A673 (cell line): ENCODE data around the gene KRT31. TPM values are rescaled to one million over a fixed set of nuclear protein-coding genes. Genes with fewer than 3 reads are reported as not detected.
"Not testable (repeated sequence)": the region's sequence is repeated elsewhere in the genome, so short reads cannot be mapped to it uniquely, and the experiment has no call there.

ENCODE experiments used
- BruUV-seq: library from RNA; stranded (reverse); fragments of 400-500 nt; replicated peaks from 2 replicates; lab custom pipeline; 2021; lab: Mats Ljungman, UMichigan
- CTCF ChIA-PET: fragments of 300-600 bp; sonication (Branson Sonifier 250); formaldehyde crosslinking; loops from one replicate; lab custom pipeline; 2022; ENCODE audit warnings: antibody characterized with exemption; lab: Charles Lee
- POLR2A ChIA-PET: fragments of 300-600 bp; sonication (Branson Sonifier 250); formaldehyde crosslinking; loops from one replicate; lab custom pipeline; 2022; ENCODE audit warnings: antibody characterized with exemption; ENCODE audit not compliant: low non-redundant PET; lab: Charles Lee
- DNase-seq: peaks from one replicate; pipeline ENCODE4 v3.0.0-alpha.2; 2015; ENCODE audit warnings: low spot score
- H3K27ac ChIP-seq: fragments of 200-600 bp; sonication (generic); 2 replicates; pipeline ENCODE4 v1.5.1; 2016; ENCODE audit warnings: mixed run types, low read depth, mild to moderate bottlenecking, mixed read lengths, antibody characterized with exemption, low read length; ENCODE audit not compliant: poor library complexity, severe bottlenecking
- H3K27me3 ChIP-seq: fragments of 200-600 bp; sonication (generic); replicated peaks from 2 replicates; pipeline ENCODE4 v1.6.1; 2017; ENCODE audit warnings: mixed run types, low read depth, mild to moderate bottlenecking, mixed read lengths, antibody characterized with exemption, low read length; ENCODE audit not compliant: insufficient read depth, poor library complexity
- H3K36me3 ChIP-seq: fragments of 200-600 bp; sonication (generic); 2 replicates; pipeline ENCODE4 v1.6.1; 2016; ENCODE audit warnings: mixed run types, mild to moderate bottlenecking, mixed read lengths, antibody characterized with exemption, low read length; ENCODE audit not compliant: insufficient read depth, poor library complexity, severe bottlenecking
- H3K4me1 ChIP-seq: fragments of 200-600 bp; sonication (generic); 2 replicates; pipeline ENCODE4 v1.6.1; 2017; ENCODE audit warnings: mixed run types, mild to moderate bottlenecking, mixed read lengths, antibody characterized with exemption, low read length; ENCODE audit not compliant: insufficient read depth, poor library complexity, severe bottlenecking
- H3K4me3 ChIP-seq: fragments of 200-600 bp; sonication (generic); 2 replicates; pipeline ENCODE4 v1.5.1; 2016; ENCODE audit warnings: low read depth, mixed run types, mild to moderate bottlenecking, mixed read lengths, low read length; ENCODE audit not compliant: poor library complexity, severe bottlenecking
- H3K9me3 ChIP-seq: fragments of 200-600 bp; sonication (generic); 2 replicates; pipeline ENCODE4 v1.6.1; 2016; ENCODE audit warnings: mixed run types, low read depth, mild to moderate bottlenecking, mixed read lengths, antibody characterized with exemption, low read length; ENCODE audit not compliant: poor library complexity, severe bottlenecking
- EZH2 ChIP-seq: fragments of 200-600 bp; sonication (generic); IDR thresholded peaks from 2 replicates; pipeline ENCODE4 v1.6.1; 2017; ENCODE audit warnings: borderline replicate concordance, low read depth, mild to moderate bottlenecking, mixed read lengths, antibody characterized with exemption, low read length; ENCODE audit not compliant: poor library complexity, severe bottlenecking
- intact Hi-C: fragments of 100-400 bp; cut with micrococcal nuclease; formaldehyde crosslinking; loops from one replicate; pipeline ENCODE4 v1.10.0; 2022; ENCODE audit not compliant: unreplicated experiment
- total RNA-seq: library from RNA; stranded (reverse); gene quantifications from 2 replicates; pipeline ENCODE4 v1.2.3, GENCODE V29; 2021
- TF ChIP-seq, protein P1 (sequence below): fragments of 300-800, 200-600 bp; sonication (generic); conservative IDR thresholded peaks from 2 replicates; pipeline ENCODE4 v1.5.1; 2017; ENCODE audit warnings: low read depth, mild to moderate bottlenecking, antibody characterized with exemption, low read length, moderate library complexity, mixed read lengths

Gene KRT31
- total RNA-seq, 1 experiment from 2014 or later: not detected

- ChIA-PET CTCF (interaction anchor here (0.6 kb wide), 1 partner anchor 15 kb away, joined by 11 read pairs; no protein-coding TSS in a partner anchor), POLR2A (no interaction called here)
- Histone ChIP-seq H3K9me3 (no peaks in the 10 kb centered on the region), H3K36me3 (no peaks in the 10 kb centered on the region), H3K4me3 (no peak overlapping the region), H3K4me1 (no peaks in the 10 kb centered on the region), H3K27me3 (no peaks in the 10 kb centered on the region), H3K27ac (no peak overlapping the region)
- BruUV-seq: no TSS peak
- DNase-seq: no peak
- no peak for TF ChIP-seq EZH2
- TF ChIP-seq, protein P1, sequence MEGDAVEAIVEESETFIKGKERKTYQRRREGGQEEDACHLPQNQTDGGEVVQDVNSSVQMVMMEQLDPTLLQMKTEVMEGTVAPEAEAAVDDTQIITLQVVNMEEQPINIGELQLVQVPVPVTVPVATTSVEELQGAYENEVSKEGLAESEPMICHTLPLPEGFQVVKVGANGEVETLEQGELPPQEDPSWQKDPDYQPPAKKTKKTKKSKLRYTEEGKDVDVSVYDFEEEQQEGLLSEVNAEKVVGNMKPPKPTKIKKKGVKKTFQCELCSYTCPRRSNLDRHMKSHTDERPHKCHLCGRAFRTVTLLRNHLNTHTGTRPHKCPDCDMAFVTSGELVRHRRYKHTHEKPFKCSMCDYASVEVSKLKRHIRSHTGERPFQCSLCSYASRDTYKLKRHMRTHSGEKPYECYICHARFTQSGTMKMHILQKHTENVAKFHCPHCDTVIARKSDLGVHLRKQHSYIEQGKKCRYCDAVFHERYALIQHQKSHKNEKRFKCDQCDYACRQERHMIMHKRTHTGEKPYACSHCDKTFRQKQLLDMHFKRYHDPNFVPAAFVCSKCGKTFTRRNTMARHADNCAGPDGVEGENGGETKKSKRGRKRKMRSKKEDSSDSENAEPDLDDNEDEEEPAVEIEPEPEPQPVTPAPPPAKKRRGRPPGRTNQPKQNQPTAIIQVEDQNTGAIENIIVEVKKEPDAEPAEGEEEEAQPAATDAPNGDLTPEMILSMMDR: no peak
- intact Hi-C loops: no loop called here
These were observed 37.0 kb upstream of the KRT31 start for GRCh38 chr17:41434415-41434814.

GRCh38 chr17:41434005-41434404 is 36.6 kb upstream of the KRT31 start:
- BruUV-seq: no TSS peak
- CTCF ChIA-PET: interaction anchor here (0.6 kb wide), 1 partner anchor 16 kb away, joined by 11 read pairs; no protein-coding TSS in a partner anchor

GRCh38 chr17:41433586-41433985 is 36.2 kb upstream of the KRT31 start:
- H3K36me3 ChIP-seq: no peaks in the 10 kb centered on the region
- no peak for DNase-seq
- no peak overlapping the region for H3K4me3 ChIP-seq
- CTCF ChIA-PET: no interaction called here
- POLR2A ChIA-PET: no interaction called here
- H3K27ac ChIP-seq: no peak overlapping the region
- no peaks in the 10 kb centered on the region for H3K27me3 ChIP-seq
- no TSS peak for BruUV-seq
- H3K9me3 ChIP-seq: no peaks in the 10 kb centered on the region
- H3K4me1 ChIP-seq: no peaks in the 10 kb centered on the region
- TF ChIP-seq EZH2: no peak
- TF ChIP-seq, protein P1: no peak
- intact Hi-C loops: no loop called here

More at GRCh38 chr17:41434005-41434404, 36.6 kb upstream of the KRT31 start:
- Histone ChIP-seq H3K4me3 (no peak overlapping the region), H3K27ac (no peak overlapping the region), H3K9me3 (no peaks in the 10 kb centered on the region), H3K27me3 (no peaks in the 10 kb centered on the region), H3K4me1 (no peaks in the 10 kb centered on the region), H3K36me3 (no peaks in the 10 kb centered on the region)
- POLR2A ChIA-PET: no interaction called here
- intact Hi-C loops: no loop called here
- TF ChIP-seq, protein P1: no peak
- no peak for TF ChIP-seq EZH2
- no peak for DNase-seq

- H3K36me3 ChIP-seq, DNase-seq, H3K9me3 ChIP-seq, H3K4me1 ChIP-seq, H3K27me3 ChIP-seq, H3K27ac ChIP-seq, intact Hi-C loops, CTCF ChIA-PET, H3K4me3 ChIP-seq, BruUV-seq: not testable (repeated sequence)
- POLR2A ChIA-PET: interaction anchor here (0.9 kb wide), 1 partner anchor 30 kb away, joined by 3 read pairs; no protein-coding TSS in a partner anchor
These were observed 33.0 kb upstream of the KRT31 start for GRCh38 chr17:41430376-41430775.
